Measurements from ENCODE around the gene ELOVL3. TPM values are rescaled to one million over a fixed set of nuclear protein-coding genes. Genes with fewer than 3 reads are reported as not detected.
A peak's percentile ranks its signal among the peaks of the same experiment; 100 is the strongest.
"Not testable (repeated sequence)": the region's sequence is repeated elsewhere in the genome, so short reads cannot be mapped to it uniquely, and the experiment has no call there.

Gene ELOVL3
- total RNA-seq, 1 donor from 2014 or later = not detected

GRCh38 chr10:102246261-102246660 lies 20.2 kb downstream of the ELOVL3 start:
- Mint-ChIP-seq H3K27ac (peak overlapping the region; percentile 99), H3K4me3 (ENCODE audit: low read depth) (peak overlapping the region; percentile 99), H3K4me1 (ENCODE audit: low read depth) (peaks cover 30% of the 10 kb centered on the region), H3K36me3 (ENCODE audit: insufficient read depth) (peaks cover 1% of the 10 kb centered on the region), H3K27me3 (peaks cover 24% of the 10 kb centered on the region), H3K9me3 (ENCODE audit: low read depth) (no peaks in the 10 kb centered on the region)
- TF ChIP-seq, protein P1, sequence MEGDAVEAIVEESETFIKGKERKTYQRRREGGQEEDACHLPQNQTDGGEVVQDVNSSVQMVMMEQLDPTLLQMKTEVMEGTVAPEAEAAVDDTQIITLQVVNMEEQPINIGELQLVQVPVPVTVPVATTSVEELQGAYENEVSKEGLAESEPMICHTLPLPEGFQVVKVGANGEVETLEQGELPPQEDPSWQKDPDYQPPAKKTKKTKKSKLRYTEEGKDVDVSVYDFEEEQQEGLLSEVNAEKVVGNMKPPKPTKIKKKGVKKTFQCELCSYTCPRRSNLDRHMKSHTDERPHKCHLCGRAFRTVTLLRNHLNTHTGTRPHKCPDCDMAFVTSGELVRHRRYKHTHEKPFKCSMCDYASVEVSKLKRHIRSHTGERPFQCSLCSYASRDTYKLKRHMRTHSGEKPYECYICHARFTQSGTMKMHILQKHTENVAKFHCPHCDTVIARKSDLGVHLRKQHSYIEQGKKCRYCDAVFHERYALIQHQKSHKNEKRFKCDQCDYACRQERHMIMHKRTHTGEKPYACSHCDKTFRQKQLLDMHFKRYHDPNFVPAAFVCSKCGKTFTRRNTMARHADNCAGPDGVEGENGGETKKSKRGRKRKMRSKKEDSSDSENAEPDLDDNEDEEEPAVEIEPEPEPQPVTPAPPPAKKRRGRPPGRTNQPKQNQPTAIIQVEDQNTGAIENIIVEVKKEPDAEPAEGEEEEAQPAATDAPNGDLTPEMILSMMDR (IDR thresholded peaks at IDR 0.05; ENCODE audit: unreplicated experiment) = no peak
- no peak for DNase-seq (ENCODE audit: low spot score, unreplicated experiment)

DNA sequence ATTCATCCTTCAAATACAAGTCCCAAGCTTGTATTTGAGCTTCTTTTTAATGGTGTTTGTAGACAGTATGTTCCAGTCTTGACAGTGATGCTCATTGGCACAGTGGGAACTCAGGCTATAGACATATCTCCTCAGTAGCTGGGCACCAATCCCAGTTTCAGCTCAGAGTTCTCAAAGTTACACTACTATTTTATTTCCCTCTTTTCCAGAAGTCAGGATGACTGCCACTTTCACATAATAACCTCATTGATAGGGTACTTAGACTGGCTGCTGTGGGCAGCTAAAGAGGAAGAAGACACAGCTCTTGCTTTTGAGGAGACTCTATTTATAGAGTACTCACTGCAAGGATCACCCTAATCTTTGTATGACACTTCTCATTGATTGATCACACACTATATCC lies 21.6 kb downstream of the ELOVL3 start:
- TF ChIP-seq, protein P1 (IDR thresholded peaks at IDR 0.05; ENCODE audit: unreplicated experiment) = no peak
- peaks cover 27% of the 10 kb centered on the region for H3K4me1 Mint-ChIP-seq (ENCODE audit: low read depth)
- H3K36me3 Mint-ChIP-seq (ENCODE audit: insufficient read depth) = peaks cover 1% of the 10 kb centered on the region
- no peak overlapping the region for H3K27ac Mint-ChIP-seq
- H3K9me3 Mint-ChIP-seq (ENCODE audit: low read depth) = no peaks in the 10 kb centered on the region
- no peak for DNase-seq (ENCODE audit: low spot score, unreplicated experiment)
- no peak overlapping the region for H3K4me3 Mint-ChIP-seq (ENCODE audit: low read depth)
- H3K27me3 Mint-ChIP-seq = peaks cover 11% of the 10 kb centered on the region

DNA sequence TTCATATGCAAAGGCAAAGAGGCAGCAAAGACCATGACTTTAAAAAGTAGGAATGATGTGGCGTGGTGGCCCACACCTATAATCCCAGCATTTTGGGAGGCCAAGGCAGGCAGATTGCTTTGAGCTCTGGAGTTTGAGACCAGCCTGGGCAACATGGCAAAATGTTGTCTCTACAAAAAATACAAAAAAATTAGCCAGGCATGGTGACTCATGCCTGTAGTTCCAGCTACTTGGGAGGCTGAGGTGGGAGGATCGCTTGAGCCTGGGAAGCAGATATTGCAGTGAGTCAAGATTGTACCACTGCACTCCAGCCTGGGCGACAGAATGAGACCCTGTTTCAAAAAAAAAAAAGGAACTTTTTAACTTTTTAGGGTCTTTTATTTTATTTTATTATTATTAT lies 26.4 kb downstream of the ELOVL3 start:
- H3K4me1 Mint-ChIP-seq (ENCODE audit: low read depth); H3K36me3 Mint-ChIP-seq (ENCODE audit: insufficient read depth); H3K9me3 Mint-ChIP-seq (ENCODE audit: low read depth); H3K27ac Mint-ChIP-seq; DNase-seq (ENCODE audit: low spot score, unreplicated experiment); H3K4me3 Mint-ChIP-seq (ENCODE audit: low read depth); H3K27me3 Mint-ChIP-seq: not testable (repeated sequence)

DNA sequence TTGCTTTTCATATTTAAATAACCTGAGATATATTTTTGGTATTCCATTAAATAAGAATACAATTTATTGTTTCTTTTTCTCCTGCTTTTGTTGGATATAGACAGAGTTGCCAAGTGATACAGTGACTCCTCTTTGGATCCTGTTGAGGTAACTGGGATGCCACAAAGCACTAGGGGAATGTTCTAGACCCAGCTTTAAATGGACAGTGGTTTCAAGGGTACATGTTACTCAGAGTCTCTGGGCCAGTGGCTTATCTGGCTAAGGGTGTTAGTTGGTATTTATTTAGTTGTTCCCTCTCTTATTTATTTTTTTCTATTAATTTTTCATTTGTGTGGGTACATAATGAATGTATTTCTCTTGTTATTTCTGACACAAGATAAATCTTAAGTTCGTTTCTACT lies 28.3 kb downstream of the ELOVL3 start:
- no peaks in the 10 kb centered on the region for H3K27me3 Mint-ChIP-seq
- no peak overlapping the region for H3K4me3 Mint-ChIP-seq (ENCODE audit: low read depth)
- no peak overlapping the region for H3K27ac Mint-ChIP-seq
- no peak for DNase-seq (ENCODE audit: low spot score, unreplicated experiment)
- H3K36me3 Mint-ChIP-seq (ENCODE audit: insufficient read depth) = peaks cover 1% of the 10 kb centered on the region
- H3K4me1 Mint-ChIP-seq (ENCODE audit: low read depth) = no peaks in the 10 kb centered on the region
- no peaks in the 10 kb centered on the region for H3K9me3 Mint-ChIP-seq (ENCODE audit: low read depth)
- TF ChIP-seq, protein P1 (IDR thresholded peaks at IDR 0.05; ENCODE audit: unreplicated experiment) = no peak

DNA sequence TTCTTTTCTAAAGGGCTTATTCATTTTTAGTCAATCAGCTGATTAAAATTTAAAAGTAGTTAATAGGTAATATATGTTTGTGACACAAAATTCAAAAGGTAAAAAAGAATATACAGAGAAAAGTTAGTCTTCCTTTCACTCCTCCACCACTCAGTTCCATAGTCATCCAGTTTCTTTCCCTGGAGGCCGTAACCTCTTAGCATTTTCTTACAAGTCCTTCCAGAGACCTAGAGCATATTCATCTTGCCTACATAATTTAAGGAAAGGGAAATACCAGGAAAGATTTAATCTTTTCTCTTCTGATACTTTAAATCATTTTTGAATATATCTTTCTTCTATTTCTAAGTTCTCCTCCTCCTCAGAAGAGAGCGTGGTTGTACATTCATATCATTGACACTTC lies 29.3 kb downstream of the ELOVL3 start:
- Mint-ChIP-seq H3K4me1 (ENCODE audit: low read depth) (no peaks in the 10 kb centered on the region), H3K4me3 (ENCODE audit: low read depth) (no peak overlapping the region), H3K36me3 (ENCODE audit: insufficient read depth) (peaks cover 3% of the 10 kb centered on the region), H3K27me3 (no peaks in the 10 kb centered on the region), H3K9me3 (ENCODE audit: low read depth) (no peaks in the 10 kb centered on the region), H3K27ac (no peak overlapping the region)
- TF ChIP-seq, protein P1 (IDR thresholded peaks at IDR 0.05; ENCODE audit: unreplicated experiment) = no peak
- no peak for DNase-seq (ENCODE audit: low spot score, unreplicated experiment)

DNA sequence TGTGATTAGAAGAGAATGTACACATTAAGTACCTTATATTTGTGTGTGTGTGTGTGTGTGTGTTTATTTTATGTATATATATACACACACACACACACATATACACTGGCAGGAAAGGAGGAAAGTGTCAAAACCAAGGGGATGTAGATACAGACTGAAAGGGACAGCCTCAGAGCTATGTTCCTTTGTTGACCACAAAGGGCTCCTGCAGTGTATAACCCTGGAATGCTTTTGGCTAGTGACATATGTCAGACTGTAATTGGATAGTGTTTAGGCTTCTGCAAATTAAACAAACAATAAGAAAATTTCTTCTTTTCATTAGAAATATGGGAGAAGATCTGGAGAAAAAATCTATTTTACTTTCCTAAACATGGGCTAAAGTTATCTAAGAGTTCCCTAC lies 35.1 kb downstream of the ELOVL3 start:
- no peak for DNase-seq (ENCODE audit: low spot score, unreplicated experiment)
- Mint-ChIP-seq H3K27me3 (no peaks in the 10 kb centered on the region), H3K4me3 (ENCODE audit: low read depth) (no peak overlapping the region), H3K27ac (no peak overlapping the region), H3K9me3 (ENCODE audit: low read depth) (no peaks in the 10 kb centered on the region), H3K4me1 (ENCODE audit: low read depth) (peaks cover 6% of the 10 kb centered on the region), H3K36me3 (ENCODE audit: insufficient read depth) (peaks cover 5% of the 10 kb centered on the region)
- TF ChIP-seq, protein P1 (IDR thresholded peaks at IDR 0.05; ENCODE audit: unreplicated experiment) = no peak
